Fibroblast of mammary gland (primary cell): ENCODE measurements around the gene ACVR1B.

Experiments used
- DNase-seq: peaks from one replicate; pipeline ENCODE4 v3.0.0-alpha.2; 2010; ENCODE audit warnings: low read depth
- H3K4me3 ChIP-seq: 2 replicates; pipeline ENCODE4 v1.5.1; 2011; ENCODE audit warnings: low read depth, mild to moderate bottlenecking, low read length, moderate library complexity; ENCODE audit not compliant: control insufficient read depth
- CTCF ChIP-seq: conservative IDR thresholded peaks from 2 replicates; pipeline ENCODE4 v1.5.1; 2011; ENCODE audit warnings: low read depth, low read length, inconsistent platforms; ENCODE audit not compliant: control insufficient read depth, insufficient read depth

Gene ACVR1B

GRCh38 chr12:51937926-51938325 is 13.6 kb upstream of the ACVR1B start:
- DNase-seq: no peak
- no peak overlapping the region for H3K4me3 ChIP-seq
- no peak for TF ChIP-seq CTCF

- DNase-seq: no peak
- TF ChIP-seq CTCF: no peak
- no peak overlapping the region for H3K4me3 ChIP-seq
Measured at GRCh38 chr12:51938726-51939125, 12.8 kb upstream of the ACVR1B start.

GRCh38 chr12:51941011-51941581 is 10.4 kb upstream of the ACVR1B start:
- no peak for TF ChIP-seq CTCF
- peak; percentile 31 for DNase-seq
- no peak overlapping the region for H3K4me3 ChIP-seq

GRCh38 chr12:51941604-51942003 is 9.9 kb upstream of the ACVR1B start:
- no peak for DNase-seq
- no peak overlapping the region for H3K4me3 ChIP-seq

GRCh38 chr12:51942056-51942455 is 9.4 kb upstream of the ACVR1B start:
- DNase-seq: no peak

More at GRCh38 chr12:51941604-51942003, 9.9 kb upstream of the ACVR1B start:
- no peak for TF ChIP-seq CTCF

GRCh38 chr12:51942501-51943000 is 8.9 kb upstream of the ACVR1B start:
- no peak for DNase-seq
- TF ChIP-seq CTCF: no peak
- no peak overlapping the region for H3K4me3 ChIP-seq

More at GRCh38 chr12:51942056-51942455, 9.4 kb upstream of the ACVR1B start:
- H3K4me3 ChIP-seq: no peak overlapping the region
- TF ChIP-seq CTCF: no peak
